HEK293 (cell line): Measurements from ENCODE around the gene DNAI1.
A peak's percentile ranks its signal among the peaks of the same experiment; 100 is the strongest.
"Not testable (repeated sequence)": the region's sequence is repeated elsewhere in the genome, so short reads cannot be mapped to it uniquely, and the experiment has no call there.

ENCODE experiments used
- CTCF ChIA-PET: fragments of 350-600 bp; formaldehyde crosslinking; extraction: SDS; loops from one replicate; lab custom pipeline; 2021; ENCODE audit warnings: antibody characterized with exemption; lab: Yijun Ruan, JAX
- POLR2A ChIA-PET: fragments of 300-600 bp; formaldehyde crosslinking; extraction: SDS; loops from one replicate; lab custom pipeline; 2020; ENCODE audit warnings: antibody characterized with exemption, inconsistent platforms; lab: Yijun Ruan, JAX
- H3K27ac ChIP-seq: fragments of 200-500 bp; sonication (Bioruptor generic); 2 replicates; pipeline ENCODE4 v1.5.1; 2014; ENCODE audit warnings: low read depth, low read length, control low read depth, inconsistent platforms; ENCODE audit errors: extremely low read depth
- H3K36me3 ChIP-seq, 2 experiments: fragments of 200-500 bp in 1 of 2; sonication (Bioruptor generic) in 1 of 2; 1 replicate in 1 of 2; 2 replicates in 1 of 2; pipeline ENCODE4 v1.5.1; 2014 to 2017; ENCODE audit warnings: inconsistent platforms in 2 of 2, low read length in 2 of 2; ENCODE audit not compliant: control insufficient read depth in 2 of 2, insufficient read depth in 1 of 2
- H3K4me1 ChIP-seq: fragments of 200-500 bp; sonication (Bioruptor generic); 2 replicates; pipeline ENCODE4 v1.5.1; 2014; ENCODE audit warnings: mild to moderate bottlenecking, low read length, inconsistent platforms; ENCODE audit not compliant: control insufficient read depth, insufficient read depth
- H3K4me3 ChIP-seq: 2 replicates; pipeline ENCODE4 v1.5.1; 2011; ENCODE audit warnings: low read depth, mild to moderate bottlenecking, control low read depth, low read length, moderate library complexity
- H3K9me3 ChIP-seq: fragments of 200-500 bp; sonication (Bioruptor generic); 2 replicates; pipeline ENCODE4 v1.5.1; 2014; ENCODE audit warnings: low read depth, low read length, inconsistent platforms; ENCODE audit not compliant: control insufficient read depth, insufficient read depth
- FEZF1 ChIP-seq: fragments of 450-650 bp; formaldehyde crosslinking; IDR thresholded peaks from 2 replicates; pipeline ENCODE4 v1.5.1; 2016; ENCODE audit warnings: missing biosample characterization, missing genetic modification characterization
- GLIS2 ChIP-seq: fragments of 450-650 bp; formaldehyde crosslinking; IDR thresholded peaks from 2 replicates; pipeline ENCODE4 v1.5.1; 2016; ENCODE audit warnings: missing biosample characterization, missing genetic modification characterization
- IKZF3 ChIP-seq: fragments of 450-650 bp; IDR thresholded peaks from 2 replicates; pipeline ENCODE4 v1.5.0; 2018; ENCODE audit warnings: missing biosample characterization, mild to moderate bottlenecking, missing genetic modification characterization, moderate library complexity
- KLF7 ChIP-seq: fragments of 450-650 bp; formaldehyde crosslinking; IDR thresholded peaks from 2 replicates; pipeline ENCODE4 v1.5.1; 2016; ENCODE audit warnings: missing biosample characterization, missing genetic modification characterization, borderline replicate concordance
- ZBTB20 ChIP-seq: fragments of 450-650 bp; formaldehyde crosslinking; IDR thresholded peaks from 2 replicates; pipeline ENCODE4 v1.5.1; 2016; ENCODE audit warnings: missing biosample characterization, missing genetic modification characterization
- ZNF112 ChIP-seq: fragments of 450-650 bp; formaldehyde crosslinking; IDR thresholded peaks from 2 replicates; pipeline ENCODE4 v1.5.0; 2017; ENCODE audit warnings: missing biosample characterization, missing genetic modification characterization
- ZNF140 ChIP-seq: fragments of 450-650 bp; formaldehyde crosslinking; IDR thresholded peaks from 2 replicates; pipeline ENCODE4 v1.5.1; 2016; ENCODE audit warnings: missing biosample characterization, missing genetic modification characterization
- ZNF19 ChIP-seq: fragments of 450-650 bp; formaldehyde crosslinking; IDR thresholded peaks from 2 replicates; pipeline ENCODE4; 2016; ENCODE audit warnings: missing biosample characterization, missing genetic modification characterization, low read depth
- ZNF335 ChIP-seq: fragments of 450-650 bp; formaldehyde crosslinking; conservative IDR thresholded peaks from 2 replicates; pipeline ENCODE4 v1.5.1; 2016; ENCODE audit warnings: missing biosample characterization, missing genetic modification characterization
- ZNF366 ChIP-seq: fragments of 450-650 bp; formaldehyde crosslinking; conservative IDR thresholded peaks from 2 replicates; pipeline ENCODE4 v1.5.1; 2016; ENCODE audit warnings: missing biosample characterization, missing genetic modification characterization
- ZNF473 ChIP-seq: fragments of 450-650 bp; formaldehyde crosslinking; IDR thresholded peaks from 2 replicates; pipeline ENCODE4 v1.5.1; 2017; ENCODE audit warnings: missing biosample characterization, missing genetic modification characterization
- ZNF521 ChIP-seq: fragments of 450-650 bp; formaldehyde crosslinking; IDR thresholded peaks from 2 replicates; pipeline ENCODE4 v1.5.1; 2017; ENCODE audit warnings: missing biosample characterization, mild to moderate bottlenecking, missing genetic modification characterization
- ZNF561 ChIP-seq: fragments of 450-650 bp; IDR thresholded peaks from 2 replicates; pipeline ENCODE4 v1.5.1; 2018; ENCODE audit warnings: missing biosample characterization, missing genetic modification characterization, borderline replicate concordance
- ZNF571 ChIP-seq: fragments of 450-650 bp; formaldehyde crosslinking; IDR thresholded peaks from 2 replicates; pipeline ENCODE4 v1.5.0; 2017; ENCODE audit warnings: missing biosample characterization, missing genetic modification characterization
- ZNF624 ChIP-seq: fragments of 450-650 bp; formaldehyde crosslinking; IDR thresholded peaks from 2 replicates; pipeline ENCODE4 v1.5.1; 2017; ENCODE audit warnings: missing biosample characterization, missing genetic modification characterization
- ZNF768 ChIP-seq: fragments of 450-650 bp; formaldehyde crosslinking; IDR thresholded peaks from 2 replicates; pipeline ENCODE4 v1.5.1; 2018; ENCODE audit warnings: missing biosample characterization, mild to moderate bottlenecking, missing genetic modification characterization
- ZNF776 ChIP-seq: fragments of 450-650 bp; formaldehyde crosslinking; IDR thresholded peaks from 2 replicates; pipeline ENCODE4 v1.5.0; 2017; ENCODE audit warnings: missing biosample characterization, missing genetic modification characterization, borderline replicate concordance
- ZNF792 ChIP-seq: fragments of 450-650 bp; formaldehyde crosslinking; IDR thresholded peaks from 2 replicates; pipeline ENCODE4 v1.5.1; 2016; ENCODE audit warnings: missing biosample characterization, missing genetic modification characterization
- TF ChIP-seq, protein P1 (sequence below): IDR thresholded peaks from 2 replicates; pipeline ENCODE4 v1.6.1; 2011; ENCODE audit warnings: mild to moderate bottlenecking, low read depth, low read length, borderline replicate concordance
- TF ChIP-seq, protein P2 (sequence below): fragments of 450-650 bp; formaldehyde crosslinking; IDR thresholded peaks from 2 replicates; pipeline ENCODE4 v1.5.1; 2017; ENCODE audit warnings: missing biosample characterization, missing genetic modification characterization
- TF ChIP-seq, protein P3 (sequence below): fragments of 450-650 bp; formaldehyde crosslinking; IDR thresholded peaks from 2 replicates; pipeline ENCODE4 v1.5.1; 2016; ENCODE audit warnings: missing biosample characterization, missing genetic modification characterization
- TF ChIP-seq, protein P4 (sequence below): fragments of 450-650 bp; formaldehyde crosslinking; IDR thresholded peaks from 2 replicates; pipeline ENCODE4 v1.5.1; 2017; ENCODE audit warnings: missing biosample characterization, mild to moderate bottlenecking, missing genetic modification characterization, moderate library complexity

DNAI1 gene

DNA sequence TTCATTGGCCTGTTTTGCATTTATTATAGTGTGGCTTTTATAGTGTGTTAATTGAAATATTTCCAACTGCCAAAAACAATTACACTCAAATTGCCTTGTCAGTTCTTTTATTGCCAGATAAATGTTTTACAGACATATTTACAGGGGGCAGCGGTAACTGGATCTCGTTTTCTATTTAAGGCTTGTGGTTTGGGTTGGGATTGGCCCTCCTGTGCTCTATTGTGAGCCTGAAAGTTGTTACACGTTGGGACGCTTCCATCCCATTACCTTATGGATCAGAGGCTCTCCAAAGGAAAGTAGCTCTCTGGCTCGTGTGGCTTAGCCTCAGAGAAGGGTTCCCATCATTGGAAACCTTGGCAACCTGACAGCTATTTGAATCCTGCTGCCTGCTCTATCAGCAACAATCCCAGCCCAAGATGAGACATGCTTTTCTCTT is 20.8 kb downstream of the DNAI1 start (continued):
- TF ChIP-seq, protein P1, sequence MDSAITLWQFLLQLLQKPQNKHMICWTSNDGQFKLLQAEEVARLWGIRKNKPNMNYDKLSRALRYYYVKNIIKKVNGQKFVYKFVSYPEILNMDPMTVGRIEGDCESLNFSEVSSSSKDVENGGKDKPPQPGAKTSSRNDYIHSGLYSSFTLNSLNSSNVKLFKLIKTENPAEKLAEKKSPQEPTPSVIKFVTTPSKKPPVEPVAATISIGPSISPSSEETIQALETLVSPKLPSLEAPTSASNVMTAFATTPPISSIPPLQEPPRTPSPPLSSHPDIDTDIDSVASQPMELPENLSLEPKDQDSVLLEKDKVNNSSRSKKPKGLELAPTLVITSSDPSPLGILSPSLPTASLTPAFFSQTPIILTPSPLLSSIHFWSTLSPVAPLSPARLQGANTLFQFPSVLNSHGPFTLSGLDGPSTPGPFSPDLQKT = no peak
- TF ChIP-seq ZNF571 (no peak), ZNF19 (tag by site-specific recombination) (no peak), ZNF768 (tag by site-specific recombination) (no peak), ZNF473 (tag by site-specific recombination) (no peak), IKZF3 (tag by site-specific recombination) (0 out of 2 replicates have a peak, but pooled peaks have one; percentile 13), ZNF561 (0 out of 2 replicates have a peak, but pooled peaks have one; percentile 47), ZBTB20 (tag by site-specific recombination) (no peak), ZNF112 (no peak), GLIS2 (no peak), ZNF366 (tag by site-specific recombination) (0 out of 2 replicates have a peak, but pooled peaks have one; percentile 25), FEZF1 (tag by site-specific recombination) (peak; percentile 94), ZNF140 (tag by site-specific recombination) (no peak)
- TF ChIP-seq, protein P2, sequence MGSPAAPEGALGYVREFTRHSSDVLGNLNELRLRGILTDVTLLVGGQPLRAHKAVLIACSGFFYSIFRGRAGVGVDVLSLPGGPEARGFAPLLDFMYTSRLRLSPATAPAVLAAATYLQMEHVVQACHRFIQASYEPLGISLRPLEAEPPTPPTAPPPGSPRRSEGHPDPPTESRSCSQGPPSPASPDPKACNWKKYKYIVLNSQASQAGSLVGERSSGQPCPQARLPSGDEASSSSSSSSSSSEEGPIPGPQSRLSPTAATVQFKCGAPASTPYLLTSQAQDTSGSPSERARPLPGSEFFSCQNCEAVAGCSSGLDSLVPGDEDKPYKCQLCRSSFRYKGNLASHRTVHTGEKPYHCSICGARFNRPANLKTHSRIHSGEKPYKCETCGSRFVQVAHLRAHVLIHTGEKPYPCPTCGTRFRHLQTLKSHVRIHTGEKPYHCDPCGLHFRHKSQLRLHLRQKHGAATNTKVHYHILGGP (tag by site-specific recombination) = no peak
- TF ChIP-seq, protein P3, sequence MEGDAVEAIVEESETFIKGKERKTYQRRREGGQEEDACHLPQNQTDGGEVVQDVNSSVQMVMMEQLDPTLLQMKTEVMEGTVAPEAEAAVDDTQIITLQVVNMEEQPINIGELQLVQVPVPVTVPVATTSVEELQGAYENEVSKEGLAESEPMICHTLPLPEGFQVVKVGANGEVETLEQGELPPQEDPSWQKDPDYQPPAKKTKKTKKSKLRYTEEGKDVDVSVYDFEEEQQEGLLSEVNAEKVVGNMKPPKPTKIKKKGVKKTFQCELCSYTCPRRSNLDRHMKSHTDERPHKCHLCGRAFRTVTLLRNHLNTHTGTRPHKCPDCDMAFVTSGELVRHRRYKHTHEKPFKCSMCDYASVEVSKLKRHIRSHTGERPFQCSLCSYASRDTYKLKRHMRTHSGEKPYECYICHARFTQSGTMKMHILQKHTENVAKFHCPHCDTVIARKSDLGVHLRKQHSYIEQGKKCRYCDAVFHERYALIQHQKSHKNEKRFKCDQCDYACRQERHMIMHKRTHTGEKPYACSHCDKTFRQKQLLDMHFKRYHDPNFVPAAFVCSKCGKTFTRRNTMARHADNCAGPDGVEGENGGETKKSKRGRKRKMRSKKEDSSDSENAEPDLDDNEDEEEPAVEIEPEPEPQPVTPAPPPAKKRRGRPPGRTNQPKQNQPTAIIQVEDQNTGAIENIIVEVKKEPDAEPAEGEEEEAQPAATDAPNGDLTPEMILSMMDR (tag by site-specific recombination) = no peak

DNA sequence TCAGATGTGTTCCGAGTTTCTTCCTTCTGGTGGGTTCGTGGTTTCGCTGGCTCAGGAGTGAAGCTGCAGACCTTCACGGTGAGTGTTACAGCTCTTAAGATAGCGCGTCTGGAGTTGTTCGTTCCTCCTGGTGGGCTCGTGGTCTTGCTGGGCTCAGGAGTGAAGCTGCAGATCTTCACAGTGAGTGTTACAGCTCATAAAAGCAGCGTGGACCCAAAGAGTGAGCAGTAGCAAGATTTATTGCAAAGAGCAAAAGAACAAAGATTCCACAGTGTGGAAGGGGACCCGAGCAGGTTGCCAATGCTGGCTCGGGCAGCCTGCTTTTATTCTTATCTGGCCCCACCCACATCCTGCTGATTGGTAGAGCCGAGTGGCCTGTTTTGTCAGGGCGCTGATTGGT is 23.0 kb downstream of the DNAI1 start:
- H3K4me1 ChIP-seq, POLR2A ChIA-PET, H3K4me3 ChIP-seq, H3K9me3 ChIP-seq, H3K36me3 ChIP-seq, H3K27ac ChIP-seq: not testable (repeated sequence)
- CTCF ChIA-PET = interaction anchor here (1.7 kb wide), 1 partner anchor 19 kb away, joined by 6 read pairs; no protein-coding TSS in a partner anchor

DNA sequence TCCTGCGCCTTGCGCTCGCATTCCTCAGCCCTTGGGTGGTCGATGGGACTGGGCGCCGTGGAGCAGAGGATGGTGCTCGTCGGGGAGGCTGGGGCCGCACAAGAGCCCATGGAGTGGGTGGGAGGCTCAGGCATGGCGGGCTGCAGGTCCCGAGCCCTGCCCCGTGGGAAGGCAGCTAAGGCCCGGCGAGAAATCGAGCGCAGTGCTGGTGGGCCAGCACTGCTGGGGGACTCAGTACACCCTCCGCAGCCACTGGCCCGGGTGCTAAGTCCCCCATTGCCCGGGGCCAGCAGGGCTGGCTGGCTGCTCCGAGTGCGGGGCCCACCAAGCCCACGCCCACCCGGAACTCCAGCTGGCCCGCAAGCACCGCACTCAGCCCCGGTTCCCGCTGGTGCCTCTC is 24.1 kb downstream of the DNAI1 start:
- H3K4me1 ChIP-seq, H3K27ac ChIP-seq, POLR2A ChIA-PET, H3K9me3 ChIP-seq, H3K36me3 ChIP-seq, H3K4me3 ChIP-seq: not testable (repeated sequence)
- CTCF ChIA-PET = interaction anchor here (1.7 kb wide), 1 partner anchor 18 kb away, joined by 6 read pairs; no protein-coding TSS in a partner anchor

DNA sequence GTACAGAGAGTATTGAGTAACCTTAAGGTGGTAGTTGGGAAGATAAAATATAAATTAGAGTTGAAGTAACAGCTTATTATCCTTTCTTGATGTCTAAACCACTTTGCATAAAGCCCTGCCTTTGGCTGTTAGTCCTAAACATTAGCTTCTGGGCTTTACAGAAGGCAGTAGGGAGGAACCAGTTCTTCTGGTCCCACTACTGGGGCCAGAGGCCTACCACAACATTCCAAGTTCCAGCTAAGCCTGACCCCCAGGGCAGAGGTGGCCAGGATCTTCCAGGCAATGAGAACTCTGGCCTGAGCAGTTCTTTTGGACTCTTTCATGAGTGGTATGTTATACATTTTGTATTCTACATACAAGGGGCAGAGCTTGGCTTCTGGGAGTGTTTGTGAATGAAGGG is 26.1 kb downstream of the DNAI1 start:
- no peaks in the 10 kb centered on the region for H3K9me3 ChIP-seq
- H3K27ac ChIP-seq = no peak overlapping the region
- POLR2A ChIA-PET = no interaction called here
- H3K36me3 ChIP-seq = no peaks in the 10 kb centered on the region
- no peak overlapping the region for H3K4me3 ChIP-seq
- no peaks in the 10 kb centered on the region for H3K4me1 ChIP-seq
- TF ChIP-seq KLF7 (tag by site-specific recombination) (no peak), ZNF335 (no peak), ZNF776 (tag by site-specific recombination) (no peak), ZNF624 (tag by site-specific recombination) (no peak), ZNF521 (tag by site-specific recombination) (no peak), ZNF19 (tag by site-specific recombination) (no peak), FEZF1 (tag by site-specific recombination) (no peak), ZNF768 (tag by site-specific recombination) (no peak), ZNF792 (tag by site-specific recombination) (no peak)
- TF ChIP-seq, protein P4, sequence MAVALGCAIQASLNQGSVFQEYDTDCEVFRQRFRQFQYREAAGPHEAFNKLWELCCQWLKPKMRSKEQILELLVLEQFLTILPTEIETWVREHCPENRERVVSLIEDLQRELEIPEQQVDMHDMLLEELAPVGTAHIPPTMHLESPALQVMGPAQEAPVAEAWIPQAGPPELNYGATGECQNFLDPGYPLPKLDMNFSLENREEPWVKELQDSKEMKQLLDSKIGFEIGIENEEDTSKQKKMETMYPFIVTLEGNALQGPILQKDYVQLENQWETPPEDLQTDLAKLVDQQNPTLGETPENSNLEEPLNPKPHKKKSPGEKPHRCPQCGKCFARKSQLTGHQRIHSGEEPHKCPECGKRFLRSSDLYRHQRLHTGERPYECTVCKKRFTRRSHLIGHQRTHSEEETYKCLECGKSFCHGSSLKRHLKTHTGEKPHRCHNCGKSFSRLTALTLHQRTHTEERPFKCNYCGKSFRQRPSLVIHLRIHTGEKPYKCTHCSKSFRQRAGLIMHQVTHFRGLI (tag by site-specific recombination) = no peak
- CTCF ChIA-PET = interaction anchor here (0.6 to 1.3 kb wide), 4 partner anchors 11 to 863 kb away, joined by 3 read pairs; no protein-coding TSS in a partner anchor
